A673 (cell line): Measurements from ENCODE around the gene ADORA2A.

Source experiments
- CTCF ChIP-seq: fragments of 300-800, 200-600 bp; sonication (generic); conservative IDR thresholded peaks from 2 replicates; pipeline ENCODE4 v1.5.1; 2017; ENCODE audit warnings: low read depth, mild to moderate bottlenecking, antibody characterized with exemption, low read length, moderate library complexity, mixed read lengths
- EZH2 ChIP-seq: fragments of 200-600 bp; sonication (generic); IDR thresholded peaks from 2 replicates; pipeline ENCODE4 v1.6.1; 2017; ENCODE audit warnings: borderline replicate concordance, low read depth, mild to moderate bottlenecking, mixed read lengths, antibody characterized with exemption, low read length; ENCODE audit not compliant: poor library complexity, severe bottlenecking

GRCh38 chr22:24450610-24451009 lies 23.2 kb downstream of the ADORA2A start:
- TF ChIP-seq CTCF (no peak), EZH2 (no peak)
